Retina (tissue), 1 donor: Measurements from ENCODE around the gene CTNNA1.
A peak's percentile ranks its signal among the peaks of the same experiment; 100 is the strongest.

Experiments
- DNase-seq: peaks from one replicate; pipeline ENCODE4 v3.0.0-alpha.2; 2016

The CTNNA1 gene

GRCh38 chr5:138951986-138952735 lies 198.9 kb downstream of the CTNNA1 start:
- DNase-seq, result no peak

- DNase-seq, result peak; percentile 52
These were observed 199.7 kb downstream of the CTNNA1 start for GRCh38 chr5:138952962-138953361.

- DNase-seq, result peak; percentile 76
These were observed 200.4 kb downstream of the CTNNA1 start for GRCh38 chr5:138953387-138954256.

- DNase-seq, result no peak
These were observed 201.2 kb downstream of the CTNNA1 start for GRCh38 chr5:138954257-138955012.

- peak; percentile 64 for DNase-seq
These were observed 201.9 kb downstream of the CTNNA1 start for GRCh38 chr5:138955013-138955660.

- no peak for DNase-seq
These were observed 202.6 kb downstream of the CTNNA1 start for GRCh38 chr5:138955671-138956295.

- DNase-seq, result no peak
These were observed 203.6 kb downstream of the CTNNA1 start for GRCh38 chr5:138956801-138957200.

- DNase-seq, result no peak
These were observed 207.0 kb downstream of the CTNNA1 start for GRCh38 chr5:138960145-138960692.

- no peak for DNase-seq
These were observed 208.0 kb downstream of the CTNNA1 start for GRCh38 chr5:138961221-138961620.

- no peak for DNase-seq
These were observed 208.5 kb downstream of the CTNNA1 start for GRCh38 chr5:138961729-138962128.

- DNase-seq, result peak; percentile 55
These were observed 209.6 kb downstream of the CTNNA1 start for GRCh38 chr5:138962614-138963370.

GRCh38 chr5:138963763-138964371 lies 210.6 kb downstream of the CTNNA1 start:
- peak; percentile 33 for DNase-seq

- peak; percentile 61 for DNase-seq
These were observed 211.5 kb downstream of the CTNNA1 start for GRCh38 chr5:138964647-138965201.

GRCh38 chr5:138965626-138966025 lies 212.4 kb downstream of the CTNNA1 start:
- no peak for DNase-seq

- no peak for DNase-seq
These were observed 213.2 kb downstream of the CTNNA1 start for GRCh38 chr5:138966236-138966985.

- no peak for DNase-seq
These were observed 214.7 kb downstream of the CTNNA1 start for GRCh38 chr5:138967791-138968448.

GRCh38 chr5:138968601-138969000 lies 215.4 kb downstream of the CTNNA1 start:
- DNase-seq, result no peak

GRCh38 chr5:138969323-138970002 lies 216.2 kb downstream of the CTNNA1 start:
- no peak for DNase-seq
